EL (cell line): ENCODE data around the gene OR10C1.

ENCODE experiments used
- DNase-seq: peaks from one replicate; pipeline ENCODE4 v3.0.0-alpha.2; 2016

The OR10C1 gene

GRCh38 chr6:29479560-29479959 lies 40.5 kb downstream of the OR10C1 start:
- no peak for DNase-seq

- peak; percentile 72 for DNase-seq
Measured at GRCh38 chr6:29483186-29483585, 44.1 kb downstream of the OR10C1 start.

GRCh38 chr6:29483735-29484134 lies 44.6 kb downstream of the OR10C1 start:
- DNase-seq, result no peak

DNA sequence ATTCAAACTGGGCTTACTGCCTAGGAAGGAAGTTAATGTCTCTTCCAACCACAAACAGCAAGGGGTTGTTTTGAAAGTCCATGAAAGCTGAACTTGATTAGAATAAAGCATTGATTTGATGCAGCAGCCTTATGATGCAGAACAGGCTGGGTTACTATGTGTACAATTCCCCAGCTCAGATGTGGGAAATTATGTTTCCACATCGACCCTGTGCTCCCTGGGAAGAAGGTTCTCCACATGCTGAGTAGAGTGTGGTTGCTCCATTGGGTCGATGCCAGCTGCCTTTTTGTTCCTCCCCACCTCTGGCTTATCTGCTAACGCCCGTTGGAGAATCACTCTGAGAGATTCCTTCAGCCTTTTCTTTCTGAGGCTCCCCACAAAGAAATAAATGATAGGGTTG lies 47.5 kb downstream of the OR10C1 start:
- no peak for DNase-seq

- no peak for DNase-seq
Measured at GRCh38 chr6:29487131-29487530, 48.0 kb downstream of the OR10C1 start.

- DNase-seq, result no peak
Measured at GRCh38 chr6:29487660-29488059, 48.6 kb downstream of the OR10C1 start, which contains the start of gene MAS1L. Gene MAS1L (minus strand): TSS chr6:29487956. CDS start chr6:29487902, 54 bp downstream.

DNA sequence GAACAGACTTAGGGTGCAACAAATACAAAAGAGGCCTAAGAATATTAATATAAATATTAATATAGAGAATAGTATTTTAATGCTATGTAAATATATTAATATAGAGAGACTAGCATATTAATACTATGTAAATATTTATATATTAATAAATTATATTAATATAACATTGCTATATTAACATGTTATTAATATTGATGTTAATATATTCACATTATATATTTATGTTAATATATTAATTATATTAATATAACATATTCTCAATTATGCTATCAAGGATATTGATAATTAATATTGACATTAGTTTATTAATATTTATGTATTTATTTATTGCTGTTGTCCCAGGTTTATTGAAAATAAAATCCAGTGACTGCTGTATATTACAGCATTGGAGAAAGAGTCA lies 49.8 kb downstream of the OR10C1 start:
- DNase-seq, result no peak

- no peak for DNase-seq
Measured at GRCh38 chr6:29489286-29489685, 50.2 kb downstream of the OR10C1 start.

DNA sequence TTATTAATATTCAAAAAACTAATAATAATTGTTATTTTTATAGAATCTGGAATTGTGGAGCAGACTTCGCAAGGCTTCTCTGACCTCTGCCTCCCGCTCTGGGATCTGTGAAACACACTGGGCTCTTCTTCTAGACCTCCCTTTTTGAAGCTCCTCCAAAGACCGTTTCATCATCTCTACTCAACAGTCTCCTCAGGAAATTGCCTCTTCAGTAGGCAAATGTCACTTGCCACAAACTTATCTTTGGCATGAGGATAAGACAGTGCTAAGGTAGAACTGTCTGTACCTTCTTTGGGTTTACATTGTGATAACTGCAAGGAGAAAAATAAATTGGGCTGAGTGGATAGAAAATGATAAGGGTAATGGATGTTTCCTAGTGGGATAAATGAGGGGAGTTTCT lies 50.9 kb downstream of the OR10C1 start:
- no peak for DNase-seq

GRCh38 chr6:29490552-29490951 lies 51.4 kb downstream of the OR10C1 start:
- DNase-seq, result no peak
